MCF 10A (cell line): ENCODE results near the gene C1orf35. TPM values are rescaled to one million over a fixed set of nuclear protein-coding genes. Genes with fewer than 3 reads are reported as not detected.

Experiments
- BruUV-seq: library from RNA; stranded (reverse); fragments of 400-500 nt; replicated peaks from 2 replicates; lab custom pipeline; 2021; lab: Mats Ljungman, UMichigan
- CTCF ChIA-PET: fragments of 300-600 bp; sonication (Branson Sonifier 250); formaldehyde crosslinking; extraction: SDS; loops from one replicate; lab custom pipeline; 2021; ENCODE audit warnings: antibody characterized with exemption, inconsistent platforms; lab: Yijun Ruan, JAX
- POLR2A ChIA-PET: fragments of 300-600, 350-650 bp; sonication (Branson Sonifier 250); formaldehyde crosslinking; extraction: SDS; loops from one replicate; lab custom pipeline; 2020; ENCODE audit warnings: antibody characterized with exemption, inconsistent platforms; lab: Yijun Ruan, JAX
- DNase-seq: peaks from one replicate; pipeline ENCODE4 v3.0.0-alpha.2; 2018; ENCODE audit not compliant: unreplicated experiment
- H3K27ac Mint-ChIP-seq: one replicate; pipeline ENCODE4 v1.8.0; 2022; ENCODE audit warnings: mild to moderate bottlenecking, low read depth, mixed read lengths; ENCODE audit not compliant: unreplicated experiment
- H3K27me3 Mint-ChIP-seq: one replicate; pipeline ENCODE4 v1.8.0; 2022; ENCODE audit warnings: mixed read lengths; ENCODE audit not compliant: insufficient read depth, unreplicated experiment
- H3K36me3 Mint-ChIP-seq: one replicate; pipeline ENCODE4 v1.8.0; 2022; ENCODE audit warnings: mild to moderate bottlenecking, moderate library complexity, mixed read lengths; ENCODE audit not compliant: insufficient read depth, unreplicated experiment
- H3K4me1 Mint-ChIP-seq: one replicate; pipeline ENCODE4 v1.8.0; 2022; ENCODE audit warnings: mixed read lengths; ENCODE audit not compliant: insufficient read depth, unreplicated experiment
- H3K4me3 Mint-ChIP-seq: one replicate; pipeline ENCODE4 v1.8.0; 2022; ENCODE audit warnings: mild to moderate bottlenecking, moderate library complexity, mixed read lengths; ENCODE audit not compliant: unreplicated experiment
- H3K9me3 Mint-ChIP-seq: one replicate; pipeline ENCODE4 v1.8.0; 2022; ENCODE audit warnings: mixed read lengths; ENCODE audit not compliant: unreplicated experiment
- CTCF ChIP-seq: fragments of 200-600 bp; IDR thresholded peaks from one replicate; pipeline ENCODE4 v1.8.0; 2022; ENCODE audit warnings: antibody characterized with exemption, mild to moderate bottlenecking; ENCODE audit not compliant: unreplicated experiment
- intact Hi-C: fragments of 100-400 bp; cut with micrococcal nuclease; formaldehyde crosslinking; loops from 2 replicates; pipeline ENCODE4 v1.14.1; 2022
- total RNA-seq: library from RNA; stranded (reverse); gene quantifications from 2 replicates; pipeline ENCODE4 v1.2.3, GENCODE V29; 2022

Gene C1orf35
- total RNA-seq, 1 experiment from 2014 or later: 49.2 TPM

GRCh38 chr1:228101994-228102790, 933 bp downstream of the C1orf35 start:
- DNase-seq: peak; percentile 67
- Mint-ChIP-seq H3K27ac (peak overlapping the region; percentile 80), H3K4me3 (peak overlapping the region; percentile 87), H3K9me3 (no peaks in the 10 kb centered on the region), H3K4me1 (peaks cover 26% of the 10 kb centered on the region), H3K27me3 (no peaks in the 10 kb centered on the region), H3K36me3 (peaks cover 77% of the 10 kb centered on the region)
- intact Hi-C loops: loop anchor here (1.0 to 10.0 kb wide), 3 partner anchors 17 to 617 kb away; no protein-coding TSS in a partner anchor
- peak; percentile 21 for TF ChIP-seq CTCF
- no TSS peak for BruUV-seq
- ChIA-PET POLR2A (interaction anchor here (0.8 to 5.6 kb wide), 9 partner anchors 13 to 357 kb away, joined by 3 to 56 read pairs (median 7); partner anchors contain the start of gene ARF1), CTCF (interaction anchor here (0.6 to 3.2 kb wide), 4 partner anchors 15 to 103 kb away, joined by 3 to 12 read pairs (median 6); partner anchors contain the start of genes ARF1 and GJC2)

GRCh38 chr1:228101614-228101993, 1.5 kb downstream of the C1orf35 start:
- H3K27me3 Mint-ChIP-seq: no peaks in the 10 kb centered on the region
- H3K4me3 Mint-ChIP-seq: peak overlapping the region; percentile 87
- intact Hi-C loops: loop anchor here (10.0 kb wide), 1 partner anchor 617 kb away; no protein-coding TSS in a partner anchor
- peak; percentile 30 for DNase-seq
- H3K27ac Mint-ChIP-seq: peak overlapping the region; percentile 50
- ChIA-PET CTCF (interaction anchor here (0.6 to 3.2 kb wide), 4 partner anchors 14 to 103 kb away, joined by 3 to 12 read pairs (median 6); partner anchors contain the start of genes ARF1 and GJC2), POLR2A (interaction anchor here (0.6 to 5.6 kb wide), 10 partner anchors 13 to 357 kb away, joined by 3 to 56 read pairs (median 6); partner anchors contain the start of gene ARF1)
- peaks cover 77% of the 10 kb centered on the region for H3K36me3 Mint-ChIP-seq
- no peak for TF ChIP-seq CTCF
- no peaks in the 10 kb centered on the region for H3K9me3 Mint-ChIP-seq
- no TSS peak for BruUV-seq
- peaks cover 32% of the 10 kb centered on the region for H3K4me1 Mint-ChIP-seq

GRCh38 chr1:228100822-228101613, 2.1 kb downstream of the C1orf35 start:
- peak overlapping the region; percentile 87 for H3K4me3 Mint-ChIP-seq
- CTCF ChIA-PET: interaction anchor here (0.7 to 4.0 kb wide), 6 partner anchors 14 to 155 kb away, joined by 3 to 26 read pairs (median 4); partner anchors contain the start of gene ARF1
- TSS peak; percentile 75 for BruUV-seq
- no peak for TF ChIP-seq CTCF
- H3K27me3 Mint-ChIP-seq: no peaks in the 10 kb centered on the region
- peak overlapping the region; percentile 50 for H3K27ac Mint-ChIP-seq
- no peaks in the 10 kb centered on the region for H3K9me3 Mint-ChIP-seq
- peaks cover 33% of the 10 kb centered on the region for H3K4me1 Mint-ChIP-seq
- peaks cover 78% of the 10 kb centered on the region for H3K36me3 Mint-ChIP-seq
- POLR2A ChIA-PET: interaction anchor here (0.6 to 5.6 kb wide), 13 partner anchors 12 to 337 kb away, joined by 3 to 56 read pairs (median 7); partner anchors contain the start of gene ARF1
- intact Hi-C loops: loop anchor here (10.0 kb wide), 1 partner anchor 616 kb away; no protein-coding TSS in a partner anchor
- DNase-seq: peak; percentile 41
